Uterus (tissue), 4 donors: ENCODE results near the gene CDKL5. TPM values are rescaled to one million over a fixed set of nuclear protein-coding genes. Genes with fewer than 3 reads are reported as not detected.

Experiments used
- DNase-seq, 2 donors: peaks; one replicate each; pipeline ENCODE4 v3.0.0-alpha.2; 2019 to 2020
- H3K27ac ChIP-seq, 2 donors: fragments of 200-600 bp; sonication (generic); 1 replicate in 1 of 2; 2 replicates in 1 of 2; pipeline ENCODE4 v1.5.1; 2016 to 2018
- H3K27me3 ChIP-seq, 2 donors: fragments of 200-600 bp; sonication (generic); one replicate each; pipeline ENCODE4 v1.5.1; 2018 to 2019; ENCODE audit warnings: control low read depth in 1 of 2
- H3K36me3 ChIP-seq, 2 donors: fragments of 200-600 bp; sonication (generic); one replicate each; pipeline ENCODE4 v1.5.1; 2019; ENCODE audit warnings: control low read depth in 1 of 2
- H3K4me1 ChIP-seq, 2 donors: fragments of 200-600 bp; sonication (generic); one replicate each; pipeline ENCODE4 v1.5.1; 2018 to 2019; ENCODE audit warnings: control low read depth in 1 of 2
- H3K4me3 ChIP-seq, 2 donors: fragments of 200-600 bp; sonication (generic); 1 replicate in 1 of 2; 2 replicates in 1 of 2; pipeline ENCODE4 v1.5.1; 2018 to 2019; ENCODE audit warnings: mild to moderate bottlenecking in 1 of 2
- H3K9me3 ChIP-seq, 2 donors: fragments of 200-600 bp; sonication (generic); one replicate each; pipeline ENCODE4 v1.5.1; 2019; ENCODE audit warnings: control low read depth in 1 of 2
- POLR2A ChIP-seq, 2 donors: fragments of 450-650 bp; IDR thresholded peaks; one replicate each; pipeline ENCODE4 v1.6.1; 2016; ENCODE audit warnings: antibody characterized with exemption in 2 of 2, mild to moderate bottlenecking in 1 of 2, moderate library complexity in 1 of 2
- intact Hi-C: fragments of 100-400 bp; cut with DNase I; formaldehyde crosslinking; loops from one replicate; pipeline ENCODE4 v1.15.1; 2023; ENCODE audit warnings: low total_unique reads
- total RNA-seq, 4 donors: library from RNA; depleted of rRNA in 3 of 4; stranded (reverse); fragments of >200 nt in 3 of 4; gene quantifications; one replicate each; pipeline versions ENCODE4 v1.1.0 to v1.2.4, GENCODE V29; 2014 to 2023
- TF ChIP-seq, protein P1 (sequence below), 4 experiments: fragments of 200-600 bp in 2 of 4; fragments of 450-650 bp in 2 of 4; sonication (generic) in 2 of 4; IDR thresholded peaks; one replicate each; pipeline ENCODE4 v1.5.1; 2016 to 2019; ENCODE audit warnings: antibody characterized with exemption in 4 of 4, mild to moderate bottlenecking in 2 of 4, moderate library complexity in 1 of 4
- donor health status: DM: yes; HTN: yes; CAD: no.

CDKL5 gene
- total RNA-seq, 4 donors from 2014 or later, result 9.7 to 14.5 (median 13.2) TPM

DNA sequence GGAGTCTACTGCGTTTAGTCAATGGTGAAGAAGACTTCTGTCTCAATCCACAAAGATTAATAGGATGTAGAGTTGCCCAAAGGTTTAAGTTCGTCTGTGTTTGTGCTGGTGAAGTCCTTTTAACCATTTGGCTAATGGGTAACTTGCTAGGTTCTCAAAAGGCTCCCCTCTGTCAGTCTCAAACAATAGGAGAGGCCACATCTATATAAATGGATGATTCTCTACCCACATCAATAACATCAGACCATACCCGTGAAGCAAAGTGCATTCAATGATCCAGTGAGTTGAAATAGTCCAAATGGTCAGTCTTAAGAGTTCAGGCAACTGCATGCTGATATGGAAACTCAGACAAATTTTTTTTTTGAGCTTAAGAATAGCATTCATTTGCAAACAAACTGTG, 218.4 kb downstream of the CDKL5 start:
- no peak overlapping the region for H3K27ac ChIP-seq
- H3K36me3 ChIP-seq, result no peaks in the 10 kb centered on the region
- TF ChIP-seq POLR2A (IDR thresholded peaks at IDR 0.05), result no peak
- TF ChIP-seq, protein P1, sequence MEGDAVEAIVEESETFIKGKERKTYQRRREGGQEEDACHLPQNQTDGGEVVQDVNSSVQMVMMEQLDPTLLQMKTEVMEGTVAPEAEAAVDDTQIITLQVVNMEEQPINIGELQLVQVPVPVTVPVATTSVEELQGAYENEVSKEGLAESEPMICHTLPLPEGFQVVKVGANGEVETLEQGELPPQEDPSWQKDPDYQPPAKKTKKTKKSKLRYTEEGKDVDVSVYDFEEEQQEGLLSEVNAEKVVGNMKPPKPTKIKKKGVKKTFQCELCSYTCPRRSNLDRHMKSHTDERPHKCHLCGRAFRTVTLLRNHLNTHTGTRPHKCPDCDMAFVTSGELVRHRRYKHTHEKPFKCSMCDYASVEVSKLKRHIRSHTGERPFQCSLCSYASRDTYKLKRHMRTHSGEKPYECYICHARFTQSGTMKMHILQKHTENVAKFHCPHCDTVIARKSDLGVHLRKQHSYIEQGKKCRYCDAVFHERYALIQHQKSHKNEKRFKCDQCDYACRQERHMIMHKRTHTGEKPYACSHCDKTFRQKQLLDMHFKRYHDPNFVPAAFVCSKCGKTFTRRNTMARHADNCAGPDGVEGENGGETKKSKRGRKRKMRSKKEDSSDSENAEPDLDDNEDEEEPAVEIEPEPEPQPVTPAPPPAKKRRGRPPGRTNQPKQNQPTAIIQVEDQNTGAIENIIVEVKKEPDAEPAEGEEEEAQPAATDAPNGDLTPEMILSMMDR (IDR thresholded peaks at IDR 0.05), result no peak
- no peaks in the 10 kb centered on the region for H3K4me1 ChIP-seq
- intact Hi-C loops, result no loop called here
- no peak for DNase-seq
- H3K4me3 ChIP-seq, result no peak overlapping the region
- no peaks in the 10 kb centered on the region for H3K27me3 ChIP-seq
- H3K9me3 ChIP-seq, result no peaks in the 10 kb centered on the region

DNA sequence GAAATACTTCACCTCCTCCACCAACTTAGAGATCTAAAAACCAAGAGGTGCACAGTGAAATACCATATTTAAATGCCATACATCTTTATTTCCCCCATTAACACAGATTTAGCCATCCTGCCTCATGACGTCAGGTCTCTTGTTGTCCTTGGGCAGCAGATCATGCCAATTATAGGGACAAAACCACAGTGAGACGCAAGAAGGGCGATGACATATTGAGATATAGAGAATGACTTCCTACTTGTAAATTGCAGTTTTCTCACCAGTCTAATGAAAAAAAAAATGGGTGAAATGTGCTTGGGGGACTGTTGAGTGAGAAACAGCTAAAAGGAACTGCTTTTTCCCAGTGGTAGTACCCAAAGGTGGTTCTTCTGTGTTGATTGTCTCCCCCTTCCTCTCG, 222.2 kb downstream of the CDKL5 start:
- DNase-seq, result no peak
- no peak overlapping the region for H3K27ac ChIP-seq
- intact Hi-C loops, result no loop called here

DNA sequence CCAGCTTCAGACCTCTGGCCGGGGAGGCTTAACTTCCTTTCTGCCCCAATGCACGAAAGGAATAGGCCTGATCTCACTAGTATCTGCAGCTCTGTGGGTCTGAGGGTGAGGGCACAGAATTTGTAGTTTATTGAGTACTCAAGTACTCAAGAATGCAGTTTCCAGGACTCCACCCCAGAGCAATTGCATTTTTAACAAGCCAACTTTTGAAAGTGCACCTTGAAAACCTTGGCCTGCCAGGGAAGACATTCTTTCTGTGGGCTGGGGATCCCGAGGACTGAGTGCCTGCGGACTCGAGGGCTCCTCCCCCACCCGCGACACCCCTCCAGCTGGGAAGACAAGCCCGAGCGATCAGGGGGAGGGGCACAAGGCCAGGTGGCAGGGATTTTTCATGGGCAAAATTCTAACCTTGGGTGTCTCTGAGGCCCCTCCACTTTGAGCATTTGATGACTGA, 224.1 kb downstream of the CDKL5 start:
- intact Hi-C loops, result no loop called here
- Histone ChIP-seq H3K36me3 (no peaks in the 10 kb centered on the region), H3K27ac (no peak overlapping the region), H3K4me1 (no peaks in the 10 kb centered on the region), H3K27me3 (no peaks in the 10 kb centered on the region), H3K9me3 (no peaks in the 10 kb centered on the region), H3K4me3 (no peak overlapping the region)
- no peak for DNase-seq
- TF ChIP-seq, protein P1 (IDR thresholded peaks at IDR 0.05), result no peak
- no peak for TF ChIP-seq POLR2A (IDR thresholded peaks at IDR 0.05)

More for the DNA sequence above, 222.2 kb downstream of the CDKL5 start:
- no peaks in the 10 kb centered on the region for H3K27me3 ChIP-seq
- no peak for TF ChIP-seq POLR2A (IDR thresholded peaks at IDR 0.05)
- TF ChIP-seq, protein P1 (IDR thresholded peaks at IDR 0.05), result no peak
- no peaks in the 10 kb centered on the region for H3K36me3 ChIP-seq
- no peaks in the 10 kb centered on the region for H3K9me3 ChIP-seq
- no peaks in the 10 kb centered on the region for H3K4me1 ChIP-seq
- no peak overlapping the region for H3K4me3 ChIP-seq

DNA sequence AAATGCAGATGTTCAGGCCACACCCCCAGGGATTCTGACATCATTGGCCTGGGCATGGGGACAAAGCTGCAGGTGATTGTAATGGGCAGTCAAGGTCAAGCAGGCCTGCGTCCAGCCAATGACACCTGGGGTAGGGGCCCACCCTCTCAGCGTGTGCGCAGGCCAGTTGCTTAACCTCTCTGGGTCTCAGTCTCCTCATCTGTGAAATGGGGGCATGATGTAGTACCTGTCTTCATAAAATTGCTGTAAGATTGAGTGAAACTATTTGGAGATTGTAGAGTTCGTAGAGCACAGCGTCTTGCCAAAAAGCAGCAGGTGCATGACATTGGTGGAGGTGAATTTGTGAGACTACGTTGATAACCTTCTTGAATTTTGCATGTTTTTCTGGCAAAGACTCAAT, 225.3 kb downstream of the CDKL5 start:
- Histone ChIP-seq H3K4me3 (no peak overlapping the region), H3K36me3 (no peaks in the 10 kb centered on the region), H3K4me1 (no peaks in the 10 kb centered on the region), H3K9me3 (no peaks in the 10 kb centered on the region), H3K27me3 (no peaks in the 10 kb centered on the region), H3K27ac (no peak overlapping the region)
- no peak for DNase-seq
- TF ChIP-seq, protein P1 (IDR thresholded peaks at IDR 0.05), result no peak
- no peak for TF ChIP-seq POLR2A (IDR thresholded peaks at IDR 0.05)
- intact Hi-C loops, result no loop called here

DNA sequence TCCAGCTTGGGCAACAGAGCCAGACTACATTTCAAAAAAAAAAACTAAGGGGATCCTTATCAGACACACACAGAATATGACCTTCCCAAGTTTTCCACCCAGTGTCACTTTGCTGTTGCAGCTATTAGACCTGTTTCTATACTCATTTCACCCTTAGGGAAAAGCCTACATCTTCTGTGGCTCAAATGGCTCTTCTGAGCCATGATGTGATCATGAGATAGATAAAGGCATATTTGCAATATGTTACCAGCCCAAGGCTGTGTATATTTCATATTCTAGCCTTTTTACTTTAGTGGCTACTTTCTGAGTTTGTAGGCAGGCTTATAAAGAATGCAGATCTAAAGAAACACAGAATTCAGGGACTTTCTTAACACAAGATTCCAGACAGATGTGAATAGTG, 227.2 kb downstream of the CDKL5 start:
- no peak overlapping the region for H3K4me3 ChIP-seq
- no peak for DNase-seq
- H3K27me3 ChIP-seq, result no peaks in the 10 kb centered on the region
- no peak overlapping the region for H3K27ac ChIP-seq
- H3K36me3 ChIP-seq, result no peaks in the 10 kb centered on the region
- no peaks in the 10 kb centered on the region for H3K9me3 ChIP-seq
- intact Hi-C loops, result no loop called here
- TF ChIP-seq, protein P1 (IDR thresholded peaks at IDR 0.05), result no peak
- no peak for TF ChIP-seq POLR2A (IDR thresholded peaks at IDR 0.05)
- no peaks in the 10 kb centered on the region for H3K4me1 ChIP-seq
